Endodermal cell (in vitro differentiated cells): ENCODE results near the gene PLCG2. TPM values are rescaled to one million over a fixed set of nuclear protein-coding genes. Genes with fewer than 3 reads are reported as not detected.

Source experiments
- DNase-seq: peaks from one replicate; pipeline ENCODE4 v3.0.0-alpha.2; 2017
- H3K27ac ChIP-seq: 2 replicates; pipeline ENCODE4 v1.5.1; 2013; ENCODE audit warnings: mild to moderate bottlenecking, low read depth, low read length, moderate library complexity
- H3K27me3 ChIP-seq: 2 replicates; pipeline ENCODE4 v1.6.1; 2013; ENCODE audit warnings: mild to moderate bottlenecking, low read length, moderate library complexity; ENCODE audit not compliant: insufficient read depth, control insufficient read depth, poor library complexity, severe bottlenecking
- H3K36me3 ChIP-seq: 2 replicates; pipeline ENCODE4 v1.7.0; 2013; ENCODE audit warnings: mild to moderate bottlenecking, low read length, moderate library complexity; ENCODE audit not compliant: control insufficient read depth, insufficient read depth
- H3K4me1 ChIP-seq: one replicate; pipeline ENCODE4 v1.7.0; 2013; ENCODE audit warnings: low read length; ENCODE audit not compliant: control insufficient read depth, insufficient read depth
- H3K4me3 ChIP-seq: 2 replicates; pipeline ENCODE4 v1.5.1; 2013; ENCODE audit warnings: mild to moderate bottlenecking, low read length, moderate library complexity
- H3K9ac ChIP-seq: 2 replicates; pipeline ENCODE4 v1.6.1; 2013; ENCODE audit warnings: mild to moderate bottlenecking, low read length, moderate library complexity; ENCODE audit not compliant: poor library complexity, severe bottlenecking; ENCODE audit errors: extremely low read depth
- H3K9me3 ChIP-seq: 2 replicates; pipeline ENCODE4 v1.6.1; 2013; ENCODE audit warnings: mild to moderate bottlenecking, low read length, moderate library complexity; ENCODE audit not compliant: control insufficient read depth
- H3K27ac Mint-ChIP-seq: 2 replicates; pipeline ENCODE4 v1.8.0; 2020; ENCODE audit warnings: mixed read lengths
- H3K27me3 Mint-ChIP-seq: 2 replicates; pipeline ENCODE4 v1.8.0; 2021; ENCODE audit warnings: mild to moderate bottlenecking, mixed read lengths; ENCODE audit not compliant: insufficient read depth
- H3K36me3 Mint-ChIP-seq: 2 replicates; pipeline ENCODE4 v1.8.0; 2020; ENCODE audit warnings: low read depth, mixed read lengths
- H3K4me1 Mint-ChIP-seq: 2 replicates; pipeline ENCODE4 v1.8.0; 2020; ENCODE audit warnings: mixed read lengths
- H3K4me3 Mint-ChIP-seq: 2 replicates; pipeline ENCODE4 v1.8.0; 2020; ENCODE audit warnings: mild to moderate bottlenecking, moderate library complexity, mixed read lengths
- H3K9me3 Mint-ChIP-seq: 2 replicates; pipeline ENCODE4 v1.8.0; 2020; ENCODE audit warnings: mild to moderate bottlenecking, mixed read lengths
- CTCF ChIP-seq: fragments of 200-600 bp; sonication (generic); conservative IDR thresholded peaks from 2 replicates; pipeline ENCODE4 v1.5.0; 2021; ENCODE audit warnings: antibody characterized with exemption, mild to moderate bottlenecking
- WGBS, 2 experiments: methylation state at CpG; one replicate each; pipeline versions ENCODE4 v1.1.5 to v1.1.7; 2013; ENCODE audit warnings: missing lambda C conversion rate in 2 of 2, mixed read lengths in 1 of 2; ENCODE audit not compliant: insufficient coverage in 1 of 2, insufficient read length in 1 of 2; 5-methylcytosine and 5-hydroxymethylcytosine counted together
- total RNA-seq, 2 donors: library from RNA; stranded (reverse); fragmentation: NEBNext Ultra II Directional in 1 of 2; extraction: Animal tissue kit (Norgen Biotek cat#: 25700) in 1 of 2; gene quantifications; 2 replicates in 1 of 2; 3 replicates in 1 of 2; pipeline ENCODE4 v1.2.1, GENCODE V29; 2021

The PLCG2 gene
- total RNA-seq, 2 donors from 2014 or later, result 34.7 to 48.4 TPM

GRCh38 chr16:81808933-81809480, 29.9 kb downstream of the PLCG2 start:
- Histone ChIP-seq H3K4me1 (no peaks in the 10 kb centered on the region), H3K4me3 (no peak overlapping the region), H3K36me3 (no peaks in the 10 kb centered on the region), H3K27ac (no peak overlapping the region), H3K9ac (no peak overlapping the region), H3K27me3 (no peaks in the 10 kb centered on the region), H3K9me3 (no peaks in the 10 kb centered on the region)
- peaks cover 16% of the 10 kb centered on the region for H3K9me3 Mint-ChIP-seq
- peaks cover 5% of the 10 kb centered on the region for H3K36me3 Mint-ChIP-seq
- DNase-seq, result no peak
- H3K4me3 Mint-ChIP-seq, result no peak overlapping the region
- H3K27ac Mint-ChIP-seq, result peak overlapping the region; percentile 36
- H3K27me3 Mint-ChIP-seq, result no peaks in the 10 kb centered on the region
- H3K4me1 Mint-ChIP-seq, result peaks cover 8% of the 10 kb centered on the region
- TF ChIP-seq CTCF, result no peak
- WGBS, 2 experiments, result 87% methylated on average over 2 to 3 of the region's 3 CpGs

- no peak overlapping the region for H3K4me3 Mint-ChIP-seq
- H3K27me3 Mint-ChIP-seq, result no peaks in the 10 kb centered on the region
- TF ChIP-seq CTCF, result no peak
- WGBS, 2 experiments, result 76 to 88% methylated on average over 4 of the region's 4 CpGs
- H3K27me3 ChIP-seq, result no peaks in the 10 kb centered on the region
- DNase-seq, result no peak
- peaks cover 11% of the 10 kb centered on the region for H3K4me1 Mint-ChIP-seq
- H3K9me3 ChIP-seq, result no peaks in the 10 kb centered on the region
- H3K4me3 ChIP-seq, result no peak overlapping the region
- peaks cover 16% of the 10 kb centered on the region for H3K9me3 Mint-ChIP-seq
- H3K4me1 ChIP-seq, result no peaks in the 10 kb centered on the region
- H3K36me3 Mint-ChIP-seq, result peaks cover 3% of the 10 kb centered on the region
- no peaks in the 10 kb centered on the region for H3K36me3 ChIP-seq
- no peak overlapping the region for H3K27ac ChIP-seq
- H3K27ac Mint-ChIP-seq, result no peak overlapping the region
- no peak overlapping the region for H3K9ac ChIP-seq
Observed at GRCh38 chr16:81809567-81809966, 30.5 kb downstream of the PLCG2 start.

GRCh38 chr16:81810361-81810760, 31.3 kb downstream of the PLCG2 start:
- TF ChIP-seq CTCF, result no peak
- DNase-seq, result no peak
- Histone ChIP-seq H3K27ac (no peak overlapping the region), H3K4me1 (peaks cover 3% of the 10 kb centered on the region), H3K36me3 (no peaks in the 10 kb centered on the region), H3K9ac (no peak overlapping the region), H3K27me3 (no peaks in the 10 kb centered on the region), H3K4me3 (no peak overlapping the region), H3K9me3 (no peaks in the 10 kb centered on the region)
- Mint-ChIP-seq H3K27me3 (no peaks in the 10 kb centered on the region), H3K36me3 (peaks cover 3% of the 10 kb centered on the region), H3K4me3 (no peak overlapping the region), H3K9me3 (peaks cover 16% of the 10 kb centered on the region), H3K27ac (no peak overlapping the region), H3K4me1 (peaks cover 18% of the 10 kb centered on the region)
- WGBS, 2 experiments, result 96 to 100% methylated on average over 1 to 2 of the region's 2 CpGs
